Measurements from ENCODE around the gene IL10RB. TPM values are rescaled to one million over a fixed set of nuclear protein-coding genes. Genes with fewer than 3 reads are reported as not detected.

IL10RB gene
- total RNA-seq, 2 donors from 2014 or later = 10.2 to 21.8 TPM

DNA sequence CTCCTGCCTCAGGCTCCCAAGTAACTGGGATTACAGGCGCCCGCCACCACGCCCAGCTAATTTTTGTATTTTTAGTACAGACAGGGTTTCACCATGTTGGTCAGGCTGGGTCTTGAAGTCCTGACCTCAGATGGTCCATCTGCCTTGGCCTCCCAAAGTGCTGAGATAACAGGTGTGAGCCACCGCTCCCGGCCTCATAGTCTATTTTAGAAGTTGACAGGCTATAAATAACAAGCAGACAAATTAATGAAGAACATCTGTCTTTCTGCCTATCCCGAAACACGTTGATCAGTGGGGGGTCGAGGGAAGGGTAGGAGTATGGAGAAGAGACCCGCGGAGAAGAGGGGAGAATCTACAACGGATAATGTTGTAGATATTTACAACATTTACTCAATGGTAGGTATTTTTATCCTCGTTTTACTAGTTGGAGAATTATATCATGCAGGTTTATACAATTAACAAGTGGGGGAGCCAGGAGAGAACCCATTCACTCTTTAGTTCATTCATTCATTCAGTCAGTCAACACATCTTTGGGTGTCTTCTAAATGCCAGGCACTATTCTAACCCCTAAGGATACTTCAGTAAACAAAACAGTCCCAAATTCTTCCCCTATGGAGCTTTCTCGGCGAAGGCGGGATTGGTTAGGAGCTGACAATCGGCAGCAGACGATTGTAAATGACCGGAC lies 36.9 kb upstream of the IL10RB start:
- H3K27me3 ChIP-seq = no peaks in the 10 kb centered on the region
- H3K27ac ChIP-seq = peak overlapping the region; percentile 50 to 96
- H3K9me3 ChIP-seq = no peaks in the 10 kb centered on the region
- no peak for DNase-seq (ENCODE audit: low spot score)
- peak overlapping the region; percentile 84 to 97 for H3K4me3 ChIP-seq
- H3K36me3 ChIP-seq = no peaks in the 10 kb centered on the region
- TF ChIP-seq CTCF (IDR thresholded peaks at IDR 0.05) = no peak
- H3K4me1 ChIP-seq = peaks cover 0 to 31% of the 10 kb centered on the region in 2 donors

DNA sequence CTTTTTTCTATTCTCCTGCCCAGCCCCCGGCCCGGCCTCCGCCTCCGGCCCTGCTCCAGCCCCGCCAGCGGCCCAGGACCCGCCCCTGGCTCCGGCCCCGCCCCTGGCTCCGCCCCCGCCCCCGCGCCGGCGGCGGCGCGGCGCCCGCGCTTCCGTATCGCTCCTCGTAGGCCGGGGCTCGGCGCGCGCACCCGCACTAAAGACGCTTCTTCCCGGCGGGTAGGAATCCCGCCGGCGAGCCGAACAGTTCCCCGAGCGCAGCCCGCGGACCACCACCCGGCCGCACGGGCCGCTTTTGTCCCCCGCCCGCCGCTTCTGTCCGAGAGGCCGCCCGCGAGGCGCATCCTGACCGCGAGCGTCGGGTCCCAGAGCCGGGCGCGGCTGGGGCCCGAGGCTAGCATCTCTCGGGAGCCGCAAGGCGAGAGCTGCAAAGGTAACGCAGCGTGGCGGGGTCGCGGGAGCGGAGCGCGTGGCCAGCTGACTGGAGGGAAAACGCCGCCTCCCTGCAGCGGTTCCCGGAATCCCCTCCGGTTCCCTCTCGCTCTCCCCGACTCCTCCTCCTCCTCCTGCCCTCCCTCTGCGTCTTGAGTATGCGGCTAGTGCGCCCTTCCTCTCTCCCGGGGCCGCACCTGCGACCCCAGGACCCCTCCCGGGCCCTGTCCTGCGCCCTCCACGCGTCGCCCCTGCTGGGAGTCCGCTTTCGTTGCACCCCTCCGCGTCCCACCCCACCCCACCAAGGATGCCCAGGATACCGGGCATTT lies 36.2 kb upstream of the IL10RB start, which contains the start of gene IFNAR2:
TSS of gene IFNAR2 (plus strand) at position 155 of the 761 bp plus-strand sequence. CDS start 11,985 bp downstream, outside the sequence.
- H3K9me3 ChIP-seq = no peaks in the 10 kb centered on the region
- peaks cover 0 to 35% of the 10 kb centered on the region in 2 donors for H3K4me1 ChIP-seq
- no peaks in the 10 kb centered on the region for H3K36me3 ChIP-seq
- no peak for TF ChIP-seq CTCF (IDR thresholded peaks at IDR 0.05)
- H3K4me3 ChIP-seq = peak within 1 kb of the TSS; percentile 84 to 97
- DNase-seq (ENCODE audit: low spot score) = no peak
- H3K27me3 ChIP-seq = no peaks in the 10 kb centered on the region
- peak within 1 kb of the TSS; percentile 95 to 96 for H3K27ac ChIP-seq

DNA sequence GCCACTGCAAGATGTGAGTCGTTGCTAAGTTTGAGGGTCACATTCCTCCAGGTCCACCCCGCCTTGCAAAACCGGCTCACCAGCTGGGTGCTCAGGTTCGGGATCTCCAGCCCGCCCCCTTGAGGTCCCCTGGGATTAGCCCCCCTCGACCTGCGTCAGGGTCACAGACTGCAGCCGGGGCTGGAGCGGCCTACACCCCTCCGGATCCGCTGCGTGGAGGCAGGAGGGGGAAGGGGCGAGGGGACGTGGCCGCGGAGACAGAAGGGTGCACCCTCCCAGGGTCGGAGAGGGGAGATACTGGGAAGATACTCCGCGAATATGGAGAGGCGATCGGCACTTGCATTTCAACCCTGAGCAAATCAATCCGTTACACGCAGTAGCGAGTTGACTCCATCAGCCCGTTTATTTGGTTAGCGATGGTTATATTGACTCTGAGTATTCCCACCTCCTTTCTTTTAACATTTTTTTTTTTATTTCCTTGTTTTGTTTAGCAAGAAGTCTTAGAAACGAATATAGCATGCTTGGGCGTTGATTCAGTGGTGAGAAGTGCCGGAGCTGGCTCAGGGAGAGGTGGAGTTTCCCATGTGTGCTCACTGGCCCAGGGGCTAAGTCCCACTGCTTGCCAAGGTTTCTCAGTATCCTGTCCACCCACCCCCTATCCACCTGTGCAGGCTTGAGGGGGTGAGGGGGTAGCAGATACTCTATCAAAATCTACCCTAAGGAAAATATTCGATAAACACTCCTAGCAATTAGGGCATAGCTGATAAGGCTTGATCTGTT lies 35.4 kb upstream of the IL10RB start:
- peak overlapping the region; percentile 84 to 97 for H3K4me3 ChIP-seq
- H3K27ac ChIP-seq = peak overlapping the region; percentile 95 to 96
- no peak for DNase-seq (ENCODE audit: low spot score)
- H3K4me1 ChIP-seq = peaks cover 0 to 38% of the 10 kb centered on the region in 2 donors
- H3K27me3 ChIP-seq = no peaks in the 10 kb centered on the region
- no peak for TF ChIP-seq CTCF (IDR thresholded peaks at IDR 0.05)
- H3K36me3 ChIP-seq = no peaks in the 10 kb centered on the region
- H3K9me3 ChIP-seq = no peaks in the 10 kb centered on the region

- H3K4me3 ChIP-seq = peak overlapping the region in 1 of 2 donors; percentile 97
- peak overlapping the region in 1 of 2 donors; percentile 10 for H3K27ac ChIP-seq
- H3K9me3 ChIP-seq = no peaks in the 10 kb centered on the region
- H3K27me3 ChIP-seq = no peaks in the 10 kb centered on the region
- no peak for DNase-seq (ENCODE audit: low spot score)
- TF ChIP-seq CTCF (IDR thresholded peaks at IDR 0.05) = no peak
- H3K4me1 ChIP-seq = peaks cover 0 to 44% of the 10 kb centered on the region in 2 donors
- H3K36me3 ChIP-seq = no peaks in the 10 kb centered on the region
These were observed 34.6 kb upstream of the IL10RB start for GRCh38 chr21:33231526-33231925.

DNA sequence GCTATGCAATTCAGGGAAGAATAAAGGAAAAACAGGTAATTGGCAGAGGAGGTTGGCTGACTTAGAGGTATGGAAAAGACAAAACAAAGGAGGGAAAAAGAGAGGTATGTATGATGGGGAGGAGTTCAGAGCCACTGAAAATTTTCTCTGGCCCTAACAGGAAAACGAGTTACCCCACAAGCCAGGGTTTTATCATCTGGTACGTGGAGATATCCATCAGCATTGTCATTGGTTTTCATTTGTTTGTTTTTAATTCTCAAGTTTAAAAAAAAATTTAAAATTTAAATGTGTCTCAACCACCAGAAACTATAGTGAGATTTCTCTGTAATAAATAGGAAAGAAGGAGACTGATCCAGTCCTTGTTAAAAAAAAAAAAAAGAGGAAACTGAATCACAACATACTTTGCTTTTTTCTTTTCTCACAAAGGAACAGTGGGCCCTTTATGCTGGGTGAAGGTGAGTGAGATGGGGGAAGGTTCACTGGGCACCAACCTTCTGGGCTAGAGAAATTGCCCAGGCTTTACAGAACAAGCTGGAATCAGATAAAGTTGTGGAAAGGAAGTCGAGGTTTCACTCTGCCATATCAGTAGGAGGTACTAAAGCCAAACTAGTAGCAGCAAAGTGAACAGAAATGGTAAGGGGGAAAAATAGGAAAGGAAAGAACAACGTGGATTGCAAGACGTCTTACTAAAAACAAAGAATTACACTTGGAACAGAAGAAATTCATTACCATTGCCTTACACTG lies 33.7 kb upstream of the IL10RB start:
- Histone ChIP-seq H3K27me3 (no peaks in the 10 kb centered on the region), H3K9me3 (no peaks in the 10 kb centered on the region), H3K4me1 (peaks cover 0 to 49% of the 10 kb centered on the region in 2 donors), H3K27ac (peak overlapping the region in 1 of 2 donors; percentile 10), H3K36me3 (no peaks in the 10 kb centered on the region), H3K4me3 (no peak overlapping the region)
- no peak for TF ChIP-seq CTCF (IDR thresholded peaks at IDR 0.05)
- DNase-seq (ENCODE audit: low spot score) = no peak
